Retinal pigment epithelial cell (primary cell): ENCODE data around the gene ISYNA1.

Source experiments
- DNase-seq: peaks from one replicate; pipeline ENCODE4 v3.0.0-alpha.2; 2010; ENCODE audit warnings: low read depth
- H3K4me3 ChIP-seq: 2 replicates; pipeline ENCODE4 v1.5.1; 2011; ENCODE audit warnings: mild to moderate bottlenecking, low read length, control low read depth, moderate library complexity
- CTCF ChIP-seq: conservative IDR thresholded peaks from 2 replicates; pipeline ENCODE4 v1.5.1; 2011; ENCODE audit warnings: low read depth, low read length, control low read depth, inconsistent platforms

ISYNA1 gene

GRCh38 chr19:18466354-18466753 lies 28.4 kb upstream of the ISYNA1 start:
- H3K4me3 ChIP-seq, result no peak overlapping the region
- no peak for DNase-seq
- TF ChIP-seq CTCF, result no peak

GRCh38 chr19:18465964-18466339 lies 28.0 kb upstream of the ISYNA1 start:
- no peak for DNase-seq
- H3K4me3 ChIP-seq, result no peak overlapping the region
- no peak for TF ChIP-seq CTCF

- H3K4me3 ChIP-seq, result no peak overlapping the region
- TF ChIP-seq CTCF, result no peak
- DNase-seq, result no peak
These were observed 27.5 kb upstream of the ISYNA1 start for GRCh38 chr19:18465214-18465963.

- DNase-seq, result peak; percentile 94
- TF ChIP-seq CTCF, result no peak
- no peak overlapping the region for H3K4me3 ChIP-seq
These were observed 26.7 kb upstream of the ISYNA1 start for GRCh38 chr19:18464646-18465045.

- no peak for TF ChIP-seq CTCF
- no peak for DNase-seq
- no peak overlapping the region for H3K4me3 ChIP-seq
These were observed 23.5 kb upstream of the ISYNA1 start for GRCh38 chr19:18461471-18461870.

GRCh38 chr19:18460900-18461299 lies 23.0 kb upstream of the ISYNA1 start:
- no peak for TF ChIP-seq CTCF
- DNase-seq, result no peak
- no peak overlapping the region for H3K4me3 ChIP-seq
